Measurements from ENCODE around the gene SPNS3.

GRCh38 chr17:4407851-4408250 lies 25.9 kb upstream of the SPNS3 start:
- TF ChIP-seq RCOR1 (IDR thresholded peaks at IDR 0.05; ENCODE audit: low read length) (no peak), TCF12 (IDR thresholded peaks at IDR 0.05) (no peak), SIN3A (IDR thresholded peaks at IDR 0.05; ENCODE audit: borderline replicate concordance, low read depth, low read length) (no peak), CTCF (IDR thresholded peaks at IDR 0.05) (no peak), EZH2phosphoT487 (IDR thresholded peaks at IDR 0.05; ENCODE audit: borderline replicate concordance, low read depth) (no peak), JUND (IDR thresholded peaks at IDR 0.05) (no peak), MXI1 (IDR thresholded peaks at IDR 0.05; ENCODE audit: low read depth, low read length) (no peak), MAX (IDR thresholded peaks at IDR 0.05; ENCODE audit: low read depth) (no peak), POLR2AphosphoS5 (IDR thresholded peaks at IDR 0.05; ENCODE audit: low read depth, low read length) (no peak), TAF1 (IDR thresholded peaks at IDR 0.05; ENCODE audit: borderline replicate concordance, low read depth, low read length) (no peak), SMC3 (IDR thresholded peaks at IDR 0.05; ENCODE audit: low read depth, low read length) (no peak)
